ENCODE results near the gene ZNF460.
"Not testable (repeated sequence)": the region's sequence is repeated elsewhere in the genome, so short reads cannot be mapped to it uniquely, and the experiment has no call there.

The ZNF460 gene

DNA sequence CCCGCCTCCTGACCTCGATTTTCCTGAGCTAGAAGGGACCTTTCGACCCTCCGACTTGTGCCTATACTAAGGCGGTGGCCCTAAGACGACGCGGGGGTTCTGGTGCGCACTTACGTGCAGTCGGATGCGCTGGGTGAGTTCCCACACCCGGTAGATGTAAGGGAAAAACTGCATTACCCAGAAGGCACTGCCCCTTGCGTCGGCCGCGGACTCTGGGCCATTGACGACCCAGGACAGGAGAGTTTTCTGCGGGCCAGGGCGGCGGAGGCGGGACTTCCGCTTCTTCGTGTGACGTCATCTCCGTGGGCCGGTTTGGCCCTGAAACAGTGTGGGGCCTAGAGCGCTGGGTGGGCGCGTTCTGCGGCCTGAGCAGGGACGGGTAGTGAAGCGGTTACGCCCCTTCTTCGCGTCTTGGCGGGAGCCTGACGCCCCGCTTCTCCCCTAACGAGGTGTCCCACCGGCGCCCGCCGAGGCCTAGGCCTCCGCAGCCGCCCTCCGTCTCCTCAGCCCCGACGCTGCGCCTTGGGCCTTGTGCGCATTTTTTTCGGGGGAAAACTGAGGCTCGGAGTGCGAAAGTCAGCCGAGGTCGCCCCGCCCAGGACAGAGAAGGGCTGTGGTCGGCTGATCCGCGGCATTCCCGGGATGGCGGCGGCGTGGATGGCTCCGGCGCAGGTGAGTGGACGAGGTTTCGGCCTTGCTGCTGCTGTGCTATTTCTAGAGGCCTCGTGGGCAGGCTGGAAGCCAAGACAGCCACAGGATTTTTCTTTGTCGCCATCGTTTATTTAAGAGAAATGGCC is at the start of gene ZNF460:
TSS of gene ZNF460 (plus strand) at position 321 of the 797 bp plus-strand sequence. CDS start at position 643, 322 bp downstream.
- DNase-seq (ENCODE audit: low spot score): peak; percentile 98

DNA sequence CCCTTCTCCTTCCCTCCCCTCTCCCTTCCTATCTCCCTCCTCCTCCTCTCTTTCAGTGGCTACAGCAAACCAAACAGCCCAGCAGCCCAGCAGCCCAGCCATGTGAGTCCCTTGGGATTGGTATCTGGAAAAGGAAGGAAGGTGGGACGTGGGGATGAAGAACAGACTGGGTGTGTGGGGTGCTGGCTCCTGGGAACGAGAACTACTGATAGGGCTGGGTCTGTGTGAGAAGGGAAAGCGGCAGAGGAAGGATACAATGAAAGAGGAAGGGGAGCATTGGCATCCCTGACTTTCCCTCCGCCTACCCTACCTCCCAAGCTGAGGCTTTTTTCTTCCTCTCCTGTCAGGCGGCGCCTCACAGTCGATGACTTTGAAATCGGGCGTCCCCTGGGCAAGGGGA is 48.6 kb upstream of the ZNF460 start:
- DNase-seq (ENCODE audit: low spot score): no peak

DNA sequence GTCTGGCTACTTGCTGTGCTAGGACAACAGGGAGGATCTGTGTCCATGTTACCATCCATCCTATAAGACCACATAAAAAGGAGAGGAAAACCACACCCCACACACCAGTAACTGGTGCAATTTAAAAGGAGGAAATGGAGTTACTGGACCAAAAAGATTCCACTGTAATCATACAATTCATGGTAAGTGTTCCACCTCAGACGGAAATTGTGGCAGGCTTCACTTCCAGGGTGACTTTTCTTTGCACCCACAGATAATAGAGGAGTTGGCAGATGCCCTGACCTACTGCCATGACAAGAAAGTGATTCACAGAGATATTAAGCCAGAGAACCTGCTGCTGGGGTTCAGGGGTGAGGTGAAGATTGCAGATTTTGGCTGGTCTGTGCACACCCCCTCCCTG is 47.1 kb upstream of the ZNF460 start:
- DNase-seq (ENCODE audit: low spot score): no peak

DNA sequence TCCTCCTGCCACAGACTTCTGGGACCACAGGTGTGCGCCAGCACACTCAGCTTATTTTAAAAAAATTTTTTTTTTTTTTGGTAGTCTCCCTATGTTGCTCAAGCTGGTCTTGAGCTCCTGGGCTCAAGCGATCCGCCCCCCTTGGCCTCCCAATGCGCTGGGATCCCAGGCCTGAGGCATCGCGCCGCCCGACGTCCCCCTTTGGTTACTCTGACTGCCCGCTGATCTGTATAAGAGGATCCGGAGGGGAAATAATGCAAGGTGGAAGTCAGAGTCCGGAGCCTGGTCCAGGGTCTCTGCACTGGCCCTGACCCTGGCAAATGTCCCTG is 40.3 kb upstream of the ZNF460 start:
- DNase-seq (ENCODE audit: low spot score): no peak

DNA sequence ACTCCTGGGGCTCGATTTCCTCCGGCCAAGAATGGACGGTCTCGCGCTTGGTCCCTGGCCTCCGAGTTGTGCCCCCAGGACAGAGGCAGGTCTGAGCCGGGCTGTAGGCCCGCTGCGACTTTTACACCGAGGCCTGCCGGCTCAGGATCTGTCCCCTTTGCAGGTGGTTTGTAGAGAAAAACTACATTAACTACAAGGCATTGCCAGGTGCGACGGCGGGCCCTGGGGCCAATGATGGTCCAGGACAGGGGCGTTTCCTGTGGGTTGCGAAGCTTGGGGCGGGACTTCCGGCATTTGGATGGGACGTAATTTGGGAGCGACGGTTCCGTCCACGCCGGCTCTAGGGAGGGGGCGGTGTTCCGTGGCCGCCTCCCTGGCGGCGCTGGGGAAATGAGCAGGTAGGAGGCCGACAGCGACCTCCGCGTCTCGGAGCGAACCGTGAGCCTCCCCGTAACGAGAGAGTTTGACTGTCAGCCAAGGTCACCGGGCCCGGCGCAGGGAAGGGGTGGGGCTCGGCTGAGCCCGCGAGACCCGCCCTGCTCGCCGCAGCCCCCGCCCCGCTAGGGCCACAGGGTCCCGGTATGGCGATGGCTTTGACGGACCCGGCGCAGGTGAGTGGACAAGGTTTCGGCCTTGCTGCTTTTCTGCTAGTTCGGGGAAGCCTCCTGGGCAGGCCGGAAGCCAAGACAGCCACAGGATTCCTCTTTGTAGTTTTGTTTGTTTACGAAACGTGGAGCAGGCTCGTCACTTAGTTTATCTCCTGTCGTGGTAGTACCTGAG is 39.8 kb upstream of the ZNF460 start, which contains the start of gene ZNF805:
TSS of gene ZNF805 (plus strand) at position 322 of the 780 bp plus-strand sequence. CDS start at position 582, 260 bp downstream.
- peak; percentile 98 for DNase-seq (ENCODE audit: low spot score)

DNA sequence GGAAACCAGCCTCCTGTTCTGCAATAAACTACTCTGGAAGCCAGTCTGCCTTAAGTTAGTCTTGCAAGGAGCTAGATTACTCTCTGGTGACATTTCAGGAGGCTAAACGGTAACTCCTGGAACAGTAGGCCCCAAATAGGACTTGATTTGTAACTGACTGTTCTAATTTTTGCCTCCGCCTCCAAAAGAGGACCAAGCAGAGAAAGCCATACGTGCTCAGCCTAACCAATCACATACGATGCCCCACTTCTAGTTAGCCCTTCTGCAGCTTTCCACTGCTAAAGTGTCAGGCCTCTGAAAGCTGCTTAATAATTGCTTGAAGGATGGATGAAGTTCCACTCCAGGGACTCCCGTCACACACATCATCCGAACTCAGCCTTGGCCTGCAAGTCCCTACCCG is 39.1 kb upstream of the ZNF460 start:
- no peak for DNase-seq (ENCODE audit: low spot score)

DNA sequence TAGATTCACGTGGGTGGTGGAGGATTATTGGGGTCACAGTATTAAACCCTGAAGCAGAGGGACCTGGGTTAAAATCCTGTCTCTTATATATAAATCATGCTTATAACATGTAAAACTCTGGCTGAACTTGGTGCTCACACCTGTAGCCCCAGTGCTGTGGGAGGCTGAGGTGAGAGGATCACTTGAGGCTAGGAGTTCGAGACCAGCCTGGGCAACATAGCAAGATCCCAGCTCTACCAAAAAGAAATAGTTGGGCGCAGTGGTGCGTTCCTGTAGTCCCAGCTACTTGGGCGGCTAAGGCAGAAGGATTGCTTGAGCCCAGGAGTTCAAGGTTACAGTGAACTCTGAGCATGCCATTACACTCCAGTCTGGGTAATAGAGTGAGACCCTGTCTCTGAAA is 37.5 kb upstream of the ZNF460 start:
- DNase-seq (ENCODE audit: low spot score): no peak

DNA sequence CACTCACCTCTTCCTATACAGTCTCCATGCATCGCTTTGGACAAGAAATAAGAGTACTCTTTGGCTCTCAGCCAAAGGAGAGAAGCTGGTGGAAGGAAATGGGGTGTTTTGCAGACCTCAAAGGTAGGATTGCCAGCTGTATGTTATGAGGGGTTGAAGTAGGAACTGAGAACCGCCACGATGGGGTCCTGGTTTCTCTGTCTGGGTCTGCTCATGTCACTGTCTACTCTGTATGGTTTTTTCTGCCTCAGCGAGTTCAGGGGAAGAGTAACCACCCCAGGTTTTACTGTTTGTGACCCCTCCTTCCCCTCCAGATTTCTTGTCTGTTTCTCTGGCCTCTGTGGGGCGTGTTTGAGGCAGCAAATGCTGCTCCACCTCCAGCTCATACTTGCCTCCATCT is 35.8 kb upstream of the ZNF460 start:
- DNase-seq (ENCODE audit: low spot score): no peak

DNA sequence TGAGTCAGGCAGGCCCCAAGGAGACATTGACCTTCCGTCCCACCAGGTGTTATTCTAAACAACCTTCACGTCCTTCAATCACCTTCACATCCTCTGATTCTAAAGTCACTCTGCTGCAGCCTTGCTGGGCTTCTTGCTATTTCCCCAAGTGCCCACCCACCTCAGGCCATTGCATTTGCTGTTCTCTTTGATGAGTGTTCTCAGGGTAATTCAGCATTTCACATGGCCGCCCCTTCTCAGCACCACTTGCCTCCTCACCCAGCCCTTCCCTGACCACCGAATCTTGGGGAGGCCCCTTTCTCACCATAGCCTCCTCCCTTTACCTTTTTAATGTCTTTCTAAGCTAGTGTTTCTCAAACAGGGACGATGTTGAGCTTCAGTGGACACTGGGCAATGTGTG is 35.2 kb upstream of the ZNF460 start:
- DNase-seq (ENCODE audit: low spot score): no peak

DNA sequence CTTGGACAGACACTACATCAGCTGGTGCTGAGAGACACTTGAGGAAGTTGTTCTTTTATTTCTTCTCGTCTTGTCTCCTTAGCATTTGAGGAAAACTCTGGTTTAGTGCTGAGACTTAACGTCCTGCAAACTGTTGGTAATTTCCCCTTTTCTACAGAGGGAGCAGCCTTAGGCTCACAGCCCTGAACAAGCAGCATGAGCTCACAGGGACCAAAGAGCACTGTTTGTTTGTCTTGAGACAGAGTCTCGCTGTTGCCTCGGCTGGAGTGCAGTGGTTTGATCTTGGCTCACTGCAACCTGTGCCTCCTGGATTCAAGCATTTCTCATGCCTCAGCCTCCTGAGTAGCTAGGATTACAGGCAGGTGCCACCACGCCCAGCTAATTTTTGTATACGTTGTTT is 34.3 kb upstream of the ZNF460 start:
- DNase-seq (ENCODE audit: low spot score): no peak

DNA sequence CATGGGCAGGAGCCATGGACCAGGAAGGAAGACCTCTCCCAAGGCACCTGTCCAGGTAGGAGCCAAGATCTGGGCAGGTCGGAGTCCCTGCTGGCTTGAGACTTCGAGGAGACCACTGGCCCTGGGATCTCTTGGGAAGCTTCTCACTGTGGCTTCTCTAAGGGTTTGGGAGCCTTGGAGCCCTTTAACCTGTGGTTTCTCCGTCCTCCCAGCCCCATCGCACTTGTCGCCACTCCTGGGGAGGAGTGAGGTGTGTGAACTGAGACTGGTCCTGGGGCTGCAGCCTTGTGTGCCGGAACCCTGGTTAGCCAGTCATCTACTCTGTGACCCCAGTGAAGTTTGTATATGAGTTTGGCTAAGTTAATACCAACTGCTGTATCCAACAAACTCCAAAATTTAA is 31.6 kb upstream of the ZNF460 start:
- DNase-seq (ENCODE audit: low spot score): no peak

DNA sequence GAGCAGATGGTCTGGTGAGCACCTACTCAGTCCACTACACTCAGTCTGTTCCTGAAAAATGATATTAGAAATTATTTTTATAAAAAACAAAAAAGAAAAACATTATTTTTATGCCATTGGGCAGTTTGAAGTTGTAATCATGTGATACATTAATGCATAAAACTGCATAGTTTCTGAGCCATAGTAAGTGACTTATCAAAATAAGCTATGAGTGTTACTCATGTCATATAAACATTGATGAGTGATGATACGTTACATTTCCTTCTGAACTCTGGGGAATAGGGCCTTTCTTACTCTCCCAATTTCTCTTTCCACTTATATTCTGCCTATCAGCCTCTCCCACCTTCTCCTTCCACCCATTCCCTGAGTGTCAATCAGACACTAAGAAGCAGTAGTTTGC is 31.0 kb upstream of the ZNF460 start:
- DNase-seq (ENCODE audit: low spot score): no peak

DNA sequence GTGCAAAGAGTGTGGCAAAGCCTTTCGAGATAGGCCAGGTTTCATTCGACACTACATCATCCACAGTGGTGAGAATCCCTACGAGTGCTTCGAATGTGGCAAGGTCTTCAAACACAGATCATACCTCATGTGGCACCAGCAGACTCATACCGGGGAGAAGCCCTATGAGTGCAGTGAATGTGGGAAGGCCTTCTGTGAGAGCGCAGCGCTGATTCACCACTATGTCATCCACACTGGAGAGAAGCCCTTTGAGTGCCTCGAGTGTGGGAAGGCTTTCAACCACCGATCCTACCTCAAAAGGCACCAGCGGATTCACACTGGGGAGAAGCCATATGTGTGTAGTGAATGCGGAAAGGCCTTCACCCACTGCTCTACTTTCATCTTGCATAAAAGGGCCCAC is 26.5 kb upstream of the ZNF460 start:
- not testable (repeated sequence) for DNase-seq (ENCODE audit: low spot score)

DNA sequence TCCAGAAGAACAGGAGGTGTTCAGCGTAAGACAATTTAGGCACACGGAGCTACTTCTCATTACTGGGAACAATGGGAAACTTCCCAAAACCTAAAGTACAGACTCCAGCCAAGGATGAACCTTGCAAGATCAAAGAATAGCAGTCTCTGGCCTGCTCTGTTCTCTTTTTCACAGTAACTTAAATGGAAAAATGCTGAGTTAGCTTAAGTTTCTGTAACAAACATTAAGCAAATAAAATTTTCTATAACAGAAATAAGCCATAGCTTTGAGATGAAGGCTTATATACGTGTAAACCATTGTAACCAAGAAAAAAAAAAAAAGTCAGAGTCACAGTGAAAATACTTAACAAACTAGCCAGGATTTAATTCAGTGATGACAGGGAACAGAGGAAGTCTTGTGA is 18.2 kb upstream of the ZNF460 start:
- DNase-seq (ENCODE audit: low spot score): no peak

DNA sequence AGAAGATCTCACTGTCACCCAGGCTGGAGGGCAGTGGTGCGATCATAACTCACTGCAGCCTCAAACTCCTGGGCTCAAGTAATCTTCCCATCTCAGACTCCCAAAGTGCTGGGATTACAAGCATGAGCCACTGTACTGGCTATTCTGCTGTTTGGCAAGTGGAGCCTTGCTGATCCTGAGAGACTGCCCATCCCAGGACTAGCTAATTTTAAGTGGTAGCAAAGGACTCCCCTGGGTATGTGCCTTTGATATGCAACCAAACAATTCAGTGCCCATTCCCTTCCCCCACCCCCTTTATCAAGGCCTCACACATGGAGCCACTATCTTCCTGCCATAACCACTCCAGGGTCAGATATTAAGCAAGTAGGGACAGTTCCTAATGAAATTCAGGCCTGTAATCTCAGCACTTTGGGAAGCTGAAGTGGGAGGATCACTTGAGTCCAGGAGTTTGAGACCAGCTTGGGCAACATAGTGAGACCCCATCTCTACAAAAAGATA is 17.0 kb upstream of the ZNF460 start:
- no peak for DNase-seq (ENCODE audit: low spot score)

DNA sequence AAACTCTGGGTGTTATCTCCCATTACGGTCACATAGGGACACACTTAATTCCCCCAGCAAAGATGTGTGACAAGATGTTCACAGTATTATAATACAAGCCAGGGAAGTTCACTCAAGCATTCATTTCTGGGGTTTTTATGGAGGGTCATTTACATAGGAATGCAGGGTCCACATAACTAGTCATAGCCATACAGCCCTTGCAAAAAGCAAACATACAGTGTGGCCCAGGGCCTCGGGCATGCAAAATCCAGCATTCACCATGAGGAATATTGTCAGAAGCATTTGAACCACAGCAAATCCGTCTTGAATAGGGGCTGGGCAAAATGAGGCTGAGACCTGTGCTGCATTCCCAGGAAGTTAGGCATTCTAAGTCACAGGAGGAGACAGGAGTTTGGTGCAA is 13.0 kb upstream of the ZNF460 start:
- no peak for DNase-seq (ENCODE audit: low spot score)

DNA sequence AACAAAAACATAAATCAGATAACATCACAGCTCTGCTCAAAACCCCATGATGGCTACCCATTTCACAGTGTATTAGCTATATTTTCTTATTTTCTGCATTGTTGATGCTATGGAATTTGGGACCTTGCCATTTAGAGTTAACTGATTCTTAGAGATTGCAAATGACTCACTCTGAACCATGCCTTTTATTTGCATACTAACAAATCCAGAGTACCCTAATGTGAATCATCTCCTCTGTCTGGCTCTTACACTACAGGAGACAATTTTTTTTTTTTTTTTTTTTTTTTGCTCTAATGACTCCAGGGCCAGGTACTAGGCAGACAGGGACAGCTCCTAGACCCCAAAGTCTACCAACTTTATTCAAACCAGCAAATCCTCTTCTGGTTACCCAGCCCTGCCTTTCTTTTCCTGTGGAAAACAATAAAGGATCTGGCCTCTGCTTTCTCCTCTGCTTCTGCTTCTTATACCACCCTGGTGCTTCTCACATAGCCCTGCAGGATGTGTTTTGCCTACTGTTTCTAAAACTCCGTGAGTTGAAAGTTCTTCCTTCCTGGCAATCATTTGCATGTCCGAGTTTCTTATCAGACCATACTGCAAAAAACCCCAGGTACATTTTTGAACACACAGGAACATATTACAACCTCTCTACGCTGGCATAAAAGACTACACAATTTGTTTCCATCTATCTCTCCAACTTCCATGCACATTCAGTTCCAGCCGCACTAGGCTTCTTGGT is 10.6 kb upstream of the ZNF460 start:
- no peak for DNase-seq (ENCODE audit: low spot score)

DNA sequence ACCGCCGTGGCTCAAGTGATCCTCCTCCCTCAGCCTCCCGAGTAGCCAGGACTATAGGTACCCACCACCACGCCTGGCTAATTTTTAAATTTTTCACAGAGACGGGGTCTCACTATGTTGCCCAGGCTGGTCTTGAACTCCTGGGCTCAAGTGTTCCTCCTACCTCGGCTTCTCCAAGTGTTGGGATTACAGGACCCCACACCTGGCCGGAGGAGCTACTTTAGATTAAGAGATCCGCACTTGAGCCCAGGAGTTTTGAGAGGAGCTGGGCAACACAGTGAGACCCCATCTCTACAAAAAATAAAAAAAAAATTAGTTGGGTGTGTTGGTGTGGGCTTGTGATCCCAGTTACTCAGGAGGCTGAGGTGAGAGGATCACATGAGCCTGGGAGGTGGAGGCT is 9.0 kb upstream of the ZNF460 start:
- DNase-seq (ENCODE audit: low spot score): no peak

DNA sequence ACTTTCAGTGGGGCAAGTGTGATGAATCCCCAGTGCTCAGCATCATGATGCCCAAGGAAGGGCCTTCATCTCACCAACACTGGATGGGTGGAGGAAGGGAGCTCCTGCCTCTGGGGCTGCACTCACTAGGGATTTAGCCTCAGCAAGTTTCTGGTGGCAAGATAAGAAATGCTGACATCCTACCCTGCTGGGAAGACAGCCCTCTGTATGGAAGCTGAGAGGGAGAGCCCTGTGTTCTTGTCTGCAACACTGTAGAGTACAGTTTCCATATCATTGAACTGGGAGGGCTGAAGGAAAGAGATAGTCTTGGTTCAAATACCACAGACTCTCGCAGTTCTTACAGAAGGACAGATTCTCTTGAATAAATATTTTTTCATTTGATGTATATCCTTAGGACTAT is 7.3 kb upstream of the ZNF460 start:
- no peak for DNase-seq (ENCODE audit: low spot score)

DNA sequence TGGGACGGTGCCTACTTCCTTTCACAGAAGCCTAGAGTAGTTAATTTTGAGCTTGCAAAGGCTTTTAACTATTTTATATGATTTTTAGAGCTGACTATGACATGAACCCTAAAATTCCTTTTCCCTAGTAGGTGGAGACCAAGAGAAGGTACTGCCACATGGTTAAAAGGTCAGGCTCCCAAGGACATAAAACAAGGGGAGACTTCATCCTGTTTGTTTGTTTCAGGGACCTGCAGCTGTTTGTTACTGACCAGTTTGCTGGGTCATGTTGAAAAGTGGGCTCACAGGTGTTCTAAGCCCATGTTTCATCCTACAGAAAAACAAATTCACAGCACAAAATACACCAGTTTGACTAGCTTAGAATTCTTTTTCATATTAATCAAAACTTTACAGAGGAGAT is 3.9 kb upstream of the ZNF460 start:
- no peak for DNase-seq (ENCODE audit: low spot score)

DNA sequence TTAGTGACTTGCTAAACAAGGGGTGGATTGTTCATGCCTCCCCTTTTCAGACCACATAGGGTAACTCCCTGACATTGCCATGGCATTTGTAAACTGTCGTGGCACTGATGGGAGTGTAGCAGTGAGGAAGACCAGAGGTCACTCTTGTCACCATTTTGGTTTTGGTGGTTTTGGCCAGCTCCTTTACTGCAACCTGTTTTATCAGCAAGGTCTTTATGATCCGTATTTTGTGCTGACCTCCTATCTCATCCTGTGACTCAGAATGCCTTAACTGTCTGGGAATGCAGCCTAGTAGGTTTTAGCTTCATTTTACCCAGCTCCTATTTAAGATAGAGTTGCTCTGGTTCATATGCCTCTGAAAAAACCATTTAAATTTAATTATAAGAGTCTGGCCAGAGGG is 1.8 kb upstream of the ZNF460 start:
- DNase-seq (ENCODE audit: low spot score): not testable (repeated sequence)

DNA sequence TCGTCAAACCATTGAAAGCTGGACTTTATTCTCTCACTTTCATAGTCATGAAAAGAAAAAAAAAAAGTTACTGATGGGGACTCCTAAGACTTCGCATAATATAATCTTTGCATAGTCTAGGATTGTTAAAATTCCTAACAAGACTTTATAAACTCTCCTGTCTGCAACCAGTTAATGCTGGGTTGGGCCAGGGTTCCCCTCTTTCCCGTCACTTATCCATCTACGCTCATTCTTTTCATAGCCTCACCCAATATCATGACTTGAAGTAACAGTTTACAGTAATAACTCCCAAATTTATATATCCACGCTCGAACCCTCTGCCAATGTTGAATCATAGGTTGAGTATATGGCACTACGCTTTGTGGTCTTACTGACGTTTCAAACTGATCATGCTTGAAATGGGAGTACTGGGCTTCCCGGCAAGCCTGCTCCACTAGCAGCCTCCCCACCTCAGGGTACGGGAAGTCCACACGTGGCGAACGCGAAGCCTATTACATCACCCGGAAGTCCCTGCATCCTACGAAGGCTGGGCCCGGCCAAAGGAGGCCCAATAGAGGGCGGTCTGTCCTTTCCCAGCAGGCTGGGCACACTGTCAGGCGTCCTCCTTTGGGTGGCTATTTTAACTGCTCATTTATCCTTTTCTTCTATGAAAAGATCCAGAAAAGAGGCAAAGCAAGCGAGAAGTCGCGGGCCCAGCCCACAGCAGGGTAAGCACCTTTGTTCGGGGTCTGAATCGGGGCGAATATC is 694 bp upstream of the ZNF460 start:
- peak; percentile 91 for DNase-seq (ENCODE audit: low spot score)
